ENCODE measurements around the gene UACA. TPM values are rescaled to one million over a fixed set of nuclear protein-coding genes. Genes with fewer than 3 reads are reported as not detected.

The UACA gene
- total and polyA plus RNA-seq, 2 donors (not counting 3 experiments of a cell fraction or from before 2014, with no cell fraction given): 167 to 292 TPM

DNA sequence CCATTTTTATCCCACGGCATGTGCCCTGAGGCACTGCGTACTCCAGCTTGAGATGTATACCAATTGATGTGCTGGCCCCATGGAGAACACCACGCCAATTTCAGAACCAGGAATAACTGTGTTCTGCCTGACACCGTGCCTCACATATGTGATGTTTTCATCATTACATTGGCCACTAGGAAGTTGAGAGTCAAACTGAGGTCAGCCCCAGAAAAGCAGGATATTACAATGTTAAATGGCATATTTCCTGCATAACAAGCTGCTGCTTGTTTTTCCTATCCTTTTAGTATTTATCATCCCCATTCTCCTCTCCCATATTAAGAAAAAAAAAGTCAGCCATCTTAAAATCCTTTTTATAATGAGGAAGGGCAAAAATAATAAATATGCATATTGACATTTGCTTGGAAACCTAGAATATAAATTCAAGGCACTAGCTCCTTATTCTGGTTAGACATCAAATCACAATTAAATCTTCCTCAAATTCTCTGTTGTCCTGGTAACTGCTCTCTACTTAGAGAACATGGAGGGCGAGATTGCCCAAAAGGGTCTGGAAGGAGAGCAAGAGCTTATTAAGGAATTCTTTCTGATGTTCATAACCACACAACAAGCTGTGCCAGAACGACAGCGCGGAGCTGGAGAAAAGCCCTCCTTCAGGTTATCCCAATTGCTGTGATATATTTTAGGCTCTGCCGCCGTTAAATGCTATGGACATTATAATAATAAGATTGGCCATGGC lies 112.6 kb downstream of the UACA start:
- no peaks in the 10 kb centered on the region for H3K79me2 ChIP-seq (ENCODE audit: control insufficient read depth, insufficient read depth, low read length)
- no peaks in the 10 kb centered on the region for H4K20me1 ChIP-seq (replicated peaks; ENCODE audit: control insufficient read depth, extremely low read depth, insufficient read depth, low read length)
- ChIA-PET POLR2A (interaction anchor here (0.6 kb wide), 1 partner anchor 51 kb away, joined by 3 read pairs; no protein-coding TSS in a partner anchor), CTCF (interaction anchor here (0.9 to 2.0 kb wide), 9 partner anchors 9 to 224 kb away, joined by 3 to 15 read pairs (median 3); no protein-coding TSS in a partner anchor)
- peaks cover 28% of the 10 kb centered on the region for H3K4me1 ChIP-seq (ENCODE audit: control insufficient read depth, extremely low read depth, insufficient read depth, low read length)
- FAIRE-seq (peak; percentile 90), DNase-seq (ENCODE audit: low read depth, low spot score) (peak; percentile 96)
- H2AFZ ChIP-seq (ENCODE audit: low read depth, low read length): no peak overlapping the region
- no TSS peak for BruUV-seq (replicated peaks)
- H3K4me3 ChIP-seq (replicated peaks in 1 of 3; ENCODE audit: insufficient read depth in 1 of 3, low read depth in 1 of 3, low read length in 3 of 3): no peak overlapping the region
- dilution Hi-C loops (cut with MboI; ENCODE audit: extremely low pct_ligation_motif_present, low sequenced_read_pairs): no loop called here
- H3K27me3 ChIP-seq (ENCODE audit: control insufficient read depth in 2 of 2, insufficient read depth in 2 of 2, low read length in 2 of 2): no peaks in the 10 kb centered on the region
- peak overlapping the region; percentile 62 for H3K27ac ChIP-seq (ENCODE audit: insufficient read depth, low read depth, low read length)
- peaks cover 0 to 4% of the 10 kb centered on the region in 2 experiments for H3K36me3 ChIP-seq (ENCODE audit: control insufficient read depth in 2 of 2, extremely low read depth in 1 of 2, insufficient read depth in 2 of 2, low read length in 2 of 2)
- TF ChIP-seq, protein P1, sequence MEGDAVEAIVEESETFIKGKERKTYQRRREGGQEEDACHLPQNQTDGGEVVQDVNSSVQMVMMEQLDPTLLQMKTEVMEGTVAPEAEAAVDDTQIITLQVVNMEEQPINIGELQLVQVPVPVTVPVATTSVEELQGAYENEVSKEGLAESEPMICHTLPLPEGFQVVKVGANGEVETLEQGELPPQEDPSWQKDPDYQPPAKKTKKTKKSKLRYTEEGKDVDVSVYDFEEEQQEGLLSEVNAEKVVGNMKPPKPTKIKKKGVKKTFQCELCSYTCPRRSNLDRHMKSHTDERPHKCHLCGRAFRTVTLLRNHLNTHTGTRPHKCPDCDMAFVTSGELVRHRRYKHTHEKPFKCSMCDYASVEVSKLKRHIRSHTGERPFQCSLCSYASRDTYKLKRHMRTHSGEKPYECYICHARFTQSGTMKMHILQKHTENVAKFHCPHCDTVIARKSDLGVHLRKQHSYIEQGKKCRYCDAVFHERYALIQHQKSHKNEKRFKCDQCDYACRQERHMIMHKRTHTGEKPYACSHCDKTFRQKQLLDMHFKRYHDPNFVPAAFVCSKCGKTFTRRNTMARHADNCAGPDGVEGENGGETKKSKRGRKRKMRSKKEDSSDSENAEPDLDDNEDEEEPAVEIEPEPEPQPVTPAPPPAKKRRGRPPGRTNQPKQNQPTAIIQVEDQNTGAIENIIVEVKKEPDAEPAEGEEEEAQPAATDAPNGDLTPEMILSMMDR (IDR thresholded peaks at IDR 0.05; ENCODE audit: extremely low read depth in 1 of 2, insufficient read depth in 1 of 2, low read depth in 1 of 2, low read length in 2 of 2): no peak
- no peak for TF ChIP-seq GATA2 (IDR thresholded peaks at IDR 0.05; ENCODE audit: insufficient read depth, insufficient read length, low read depth, low read length)
- TF ChIP-seq POLR2AphosphoS5 (IDR thresholded peaks at IDR 0.05; ENCODE audit: insufficient read depth, low read depth, low read length): peak; percentile 59
- TF ChIP-seq FOS (IDR thresholded peaks at IDR 0.05; ENCODE audit: borderline replicate concordance, insufficient read depth, low read length): no peak
- TF ChIP-seq, protein P2, sequence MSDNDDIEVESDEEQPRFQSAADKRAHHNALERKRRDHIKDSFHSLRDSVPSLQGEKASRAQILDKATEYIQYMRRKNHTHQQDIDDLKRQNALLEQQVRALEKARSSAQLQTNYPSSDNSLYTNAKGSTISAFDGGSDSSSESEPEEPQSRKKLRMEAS (IDR thresholded peaks at IDR 0.05; ENCODE audit: insufficient read depth, insufficient read length): no peak
- TF ChIP-seq EZH2 (IDR thresholded peaks at IDR 0.05; ENCODE audit: borderline replicate concordance, low read depth, low read length, severe bottlenecking): no peak
- TF ChIP-seq JUN (IDR thresholded peaks at IDR 0.05; ENCODE audit: borderline replicate concordance, insufficient read depth, insufficient read length, low read depth): peak; percentile 54
- TF ChIP-seq MYC (IDR thresholded peaks at IDR 0.05; ENCODE audit: low read depth, low read length): no peak
- no peaks in the 10 kb centered on the region for H3K9me1 ChIP-seq (replicated peaks; ENCODE audit: control insufficient read depth, extremely low read depth, insufficient read depth, low read length)
- H3K4me2 ChIP-seq (ENCODE audit: insufficient read depth, low read length): peak overlapping the region; percentile 55
- H3K9ac ChIP-seq (replicated peaks; ENCODE audit: extremely low read depth, insufficient read depth, low read length): peak overlapping the region; percentile 22
- intact Hi-C loops (cut with micrococcal nuclease): loop anchor here (5.0 to 10.0 kb wide), 2 partner anchors 83 to 1176 kb away; no protein-coding TSS in a partner anchor
- H3K9me3 ChIP-seq (replicated peaks; ENCODE audit: control insufficient read depth, insufficient read depth, low read length): no peaks in the 10 kb centered on the region
